Keratinocyte (primary cell): ENCODE results near the gene KDM5B. TPM values are rescaled to one million over a fixed set of nuclear protein-coding genes. Genes with fewer than 3 reads are reported as not detected.

ENCODE experiments used
- DNase-seq: peaks from one replicate; pipeline ENCODE4 v3.0.0-alpha.2; 2011; ENCODE audit warnings: low read depth, missing footprints, low spot score
- FAIRE-seq: peaks from 2 replicates; lab custom pipeline; 2011; peaks lifted over from hg19 to GRCh38; lab: Jason Lieb, UNC
- H2AFZ ChIP-seq: 2 replicates; pipeline ENCODE4 v1.6.0; 2012; ENCODE audit warnings: low read length, control low read depth, inconsistent platforms; ENCODE audit not compliant: control insufficient read depth
- H3K27ac ChIP-seq: 2 replicates; pipeline ENCODE4 v1.5.1; 2011; ENCODE audit warnings: low read length; ENCODE audit not compliant: control insufficient read depth, insufficient read depth
- H3K27me3 ChIP-seq: 3 replicates; pipeline ENCODE4 v1.6.0; 2011; ENCODE audit warnings: low read length; ENCODE audit not compliant: control insufficient read depth, insufficient read depth; ENCODE audit errors: extremely low read depth
- H3K36me3 ChIP-seq, 2 experiments: 2 replicates in 1 of 2; 3 replicates in 1 of 2; pipeline ENCODE4 v1.5.1; 2011; ENCODE audit warnings: low read length in 2 of 2, mild to moderate bottlenecking in 1 of 2; ENCODE audit not compliant: control insufficient read depth in 2 of 2, insufficient read depth in 2 of 2; ENCODE audit errors: extremely low read depth in 1 of 2
- H3K4me1 ChIP-seq: 3 replicates; pipeline ENCODE4 v1.5.1; 2011; ENCODE audit warnings: low read length; ENCODE audit not compliant: control insufficient read depth, insufficient read depth; ENCODE audit errors: extremely low read depth
- H3K4me2 ChIP-seq: 3 replicates; pipeline ENCODE4 v1.6.0; 2011; ENCODE audit warnings: low read depth, low read length; ENCODE audit not compliant: control insufficient read depth, insufficient read depth; ENCODE audit errors: extremely low read depth
- H3K4me3 ChIP-seq, 3 experiments: fragments of 200-600 bp in 1 of 3; sonication (generic) in 1 of 3; 2 replicates in 2 of 3; 3 replicates in 1 of 3; pipeline ENCODE4 v1.5.1; 2011 to 2016; ENCODE audit warnings: low read length in 3 of 3, mild to moderate bottlenecking in 3 of 3, control low read depth in 2 of 3, inconsistent platforms in 1 of 3, low read depth in 1 of 3, mixed read lengths in 1 of 3, mixed run types in 1 of 3, moderate library complexity in 1 of 3; ENCODE audit not compliant: control insufficient read depth in 2 of 3, insufficient read depth in 2 of 3; ENCODE audit errors: extremely low read depth in 1 of 3
- H3K79me2 ChIP-seq: 2 replicates; pipeline ENCODE4 v1.6.0; 2012; ENCODE audit warnings: low read length; ENCODE audit not compliant: control insufficient read depth, insufficient read depth
- H3K9ac ChIP-seq: 3 replicates; pipeline ENCODE4 v1.6.0; 2011; ENCODE audit warnings: low read length; ENCODE audit not compliant: control insufficient read depth, insufficient read depth; ENCODE audit errors: extremely low read depth
- H3K9me1 ChIP-seq: 3 replicates; pipeline ENCODE4 v1.6.0; 2011; ENCODE audit warnings: low read length; ENCODE audit not compliant: control insufficient read depth, insufficient read depth; ENCODE audit errors: extremely low read depth
- H3K9me3 ChIP-seq: 2 replicates; pipeline ENCODE4 v1.5.1; 2012; ENCODE audit warnings: low read depth, low read length; ENCODE audit not compliant: control insufficient read depth
- H4K20me1 ChIP-seq: 3 replicates; pipeline ENCODE4 v1.6.0; 2011; ENCODE audit warnings: low read length; ENCODE audit not compliant: control insufficient read depth, insufficient read depth; ENCODE audit errors: extremely low read depth
- CTCF ChIP-seq, 3 experiments: IDR thresholded peaks in 1 of 3; conservative IDR thresholded peaks in 1 of 3; optimal IDR thresholded peaks in 1 of 3; 2 replicates in 2 of 3; 3 replicates in 1 of 3; pipeline versions ENCODE3 to v1.5.1; 2011; ENCODE audit warnings: low read length in 3 of 3, mild to moderate bottlenecking in 3 of 3, moderate library complexity in 2 of 3, control low read depth in 1 of 3, inconsistent platforms in 1 of 3; ENCODE audit not compliant: insufficient read depth in 2 of 3; ENCODE audit errors: extremely low read depth in 1 of 3
- EZH2 ChIP-seq: IDR thresholded peaks from one replicate; pipeline ENCODE4 v1.6.1; 2012; ENCODE audit warnings: inconsistent platforms, mild to moderate bottlenecking, low read length, moderate library complexity
- dilution Hi-C: fragments of 300-500 bp; cut with MboI; formaldehyde crosslinking; loops from one replicate; pipeline ENCODE4 v1.7.0; 2020; ENCODE audit warnings: low sequenced_read_pairs; ENCODE audit not compliant: extremely low pct_ligation_motif_present
- polyA plus RNA-seq, 5 experiments: library from polyadenylated mRNA; depleted of rRNA in 3 of 5; stranded (reverse) in 3 of 5; stranded (forward) in 1 of 5; unstranded in 1 of 5; fragments of >200 nt; gene quantifications; 1 replicate in 1 of 5; 2 replicates in 3 of 5; 3 replicates in 1 of 5; pipeline versions ENCODE4 v1.2.1 to v1.2.3, GENCODE V29; 2011 to 2012; ENCODE audit warnings: missing spikeins in 2 of 5, low read depth in 1 of 5, low replicate concordance in 1 of 5

Gene KDM5B
- polyA plus RNA-seq, 1 donor (not counting 4 experiments of a cell fraction or from before 2014, with no cell fraction given), result 60.1 TPM

GRCh38 chr1:202698276-202698675 is 109.9 kb downstream of the KDM5B start:
- Histone ChIP-seq H2AFZ (no peak overlapping the region), H3K27me3 (peaks cover 11% of the 10 kb centered on the region), H3K79me2 (no peaks in the 10 kb centered on the region), H3K9me3 (no peaks in the 10 kb centered on the region), H4K20me1 (no peaks in the 10 kb centered on the region), H3K4me2 (no peak overlapping the region), H3K27ac (no peak overlapping the region), H3K36me3 (no peaks in the 10 kb centered on the region), H3K9ac (no peak overlapping the region), H3K4me3 (no peak overlapping the region), H3K9me1 (no peaks in the 10 kb centered on the region), H3K4me1 (no peaks in the 10 kb centered on the region)
- DNase-seq (no peak), FAIRE-seq (no peak)
- dilution Hi-C loops, result no loop called here
- TF ChIP-seq EZH2 (no peak), CTCF (optimal IDR thresholded peaks at IDR 0.05 in 1 of 3, IDR thresholded peaks at IDR 0.05 in 1 of 3, conservative IDR thresholded peaks at IDR 0.05 in 1 of 3; ENCODE audit: extremely low read depth in 1 of 3, insufficient read depth in 2 of 3, low read length in 3 of 3) (no peak)

- no peaks in the 10 kb centered on the region for H3K36me3 ChIP-seq
- H3K79me2 ChIP-seq, result no peaks in the 10 kb centered on the region
- H3K4me1 ChIP-seq, result no peaks in the 10 kb centered on the region
- peaks cover 11% of the 10 kb centered on the region for H3K27me3 ChIP-seq
- FAIRE-seq (no peak), DNase-seq (no peak)
- H3K4me3 ChIP-seq, result no peak overlapping the region
- no peak overlapping the region for H3K27ac ChIP-seq
- dilution Hi-C loops, result no loop called here
- no peak overlapping the region for H3K9ac ChIP-seq
- no peak overlapping the region for H2AFZ ChIP-seq
- H3K9me1 ChIP-seq, result no peaks in the 10 kb centered on the region
- no peak overlapping the region for H3K4me2 ChIP-seq
- H3K9me3 ChIP-seq, result no peaks in the 10 kb centered on the region
- no peaks in the 10 kb centered on the region for H4K20me1 ChIP-seq
- TF ChIP-seq EZH2 (no peak), CTCF (optimal IDR thresholded peaks at IDR 0.05 in 1 of 3, IDR thresholded peaks at IDR 0.05 in 1 of 3, conservative IDR thresholded peaks at IDR 0.05 in 1 of 3; ENCODE audit: extremely low read depth in 1 of 3, insufficient read depth in 2 of 3, low read length in 3 of 3) (no peak)
These were observed 111.2 kb downstream of the KDM5B start for GRCh38 chr1:202697038-202697437.
